ENCODE measurements around the gene PEX7.
"Not testable (repeated sequence)": the region's sequence is repeated elsewhere in the genome, so short reads cannot be mapped to it uniquely, and the experiment has no call there.

PEX7 gene

GRCh38 chr6:136864676-136865075, 42.3 kb downstream of the PEX7 start:
- Histone ChIP-seq H3K4me3 (ENCODE audit: insufficient read length, low read depth) (no peak overlapping the region), H3K9ac (ENCODE audit: insufficient read length, low read depth) (no peak overlapping the region), H3K27me3 (ENCODE audit: insufficient read depth, insufficient read length) (no peaks in the 10 kb centered on the region), H3K36me3 (ENCODE audit: insufficient read depth, insufficient read length, low read length) (no peaks in the 10 kb centered on the region), H3K9me3 (ENCODE audit: insufficient read depth, low read length) (no peaks in the 10 kb centered on the region), H3K4me1 (ENCODE audit: insufficient read depth, insufficient read length) (no peaks in the 10 kb centered on the region)
- no peak for DNase-seq (ENCODE audit: low read depth, low spot score)
- TF ChIP-seq YY1 (IDR thresholded peaks at IDR 0.05; ENCODE audit: insufficient read depth, insufficient read length) (no peak), ZNF274 (IDR thresholded peaks at IDR 0.05; ENCODE audit: low read depth, low read length) (no peak), SUZ12 (IDR thresholded peaks at IDR 0.05; ENCODE audit: extremely low read depth, insufficient read depth, insufficient read length) (no peak)

- Histone ChIP-seq H3K36me3 (ENCODE audit: insufficient read depth, insufficient read length, low read length) (peaks cover 5% of the 10 kb centered on the region), H3K9me3 (ENCODE audit: insufficient read depth, low read length) (no peaks in the 10 kb centered on the region), H3K9ac (ENCODE audit: insufficient read length, low read depth) (no peak overlapping the region), H3K4me1 (ENCODE audit: insufficient read depth, insufficient read length) (no peaks in the 10 kb centered on the region), H3K4me3 (ENCODE audit: insufficient read length, low read depth) (no peak overlapping the region), H3K27me3 (ENCODE audit: insufficient read depth, insufficient read length) (no peaks in the 10 kb centered on the region)
- no peak for DNase-seq (ENCODE audit: low read depth, low spot score)
- TF ChIP-seq YY1 (IDR thresholded peaks at IDR 0.05; ENCODE audit: insufficient read depth, insufficient read length) (no peak), SUZ12 (IDR thresholded peaks at IDR 0.05; ENCODE audit: extremely low read depth, insufficient read depth, insufficient read length) (no peak), ZNF274 (IDR thresholded peaks at IDR 0.05; ENCODE audit: low read depth, low read length) (no peak)
Observed at GRCh38 chr6:136866872-136867416, 44.6 kb downstream of the PEX7 start.

GRCh38 chr6:136869451-136869850, 47.1 kb downstream of the PEX7 start:
- Histone ChIP-seq H3K4me3 (ENCODE audit: insufficient read length, low read depth) (no peak overlapping the region), H3K27me3 (ENCODE audit: insufficient read depth, insufficient read length) (no peaks in the 10 kb centered on the region), H3K36me3 (ENCODE audit: insufficient read depth, insufficient read length, low read length) (peaks cover 9% of the 10 kb centered on the region), H3K4me1 (ENCODE audit: insufficient read depth, insufficient read length) (no peaks in the 10 kb centered on the region), H3K9me3 (ENCODE audit: insufficient read depth, low read length) (peaks cover 20% of the 10 kb centered on the region), H3K9ac (ENCODE audit: insufficient read length, low read depth) (no peak overlapping the region)
- TF ChIP-seq SUZ12 (IDR thresholded peaks at IDR 0.05; ENCODE audit: extremely low read depth, insufficient read depth, insufficient read length): no peak
- TF ChIP-seq ZNF274 (IDR thresholded peaks at IDR 0.05; ENCODE audit: low read depth, low read length): no peak
- TF ChIP-seq YY1 (IDR thresholded peaks at IDR 0.05; ENCODE audit: insufficient read depth, insufficient read length): no peak
- DNase-seq (ENCODE audit: low read depth, low spot score): no peak

DNA sequence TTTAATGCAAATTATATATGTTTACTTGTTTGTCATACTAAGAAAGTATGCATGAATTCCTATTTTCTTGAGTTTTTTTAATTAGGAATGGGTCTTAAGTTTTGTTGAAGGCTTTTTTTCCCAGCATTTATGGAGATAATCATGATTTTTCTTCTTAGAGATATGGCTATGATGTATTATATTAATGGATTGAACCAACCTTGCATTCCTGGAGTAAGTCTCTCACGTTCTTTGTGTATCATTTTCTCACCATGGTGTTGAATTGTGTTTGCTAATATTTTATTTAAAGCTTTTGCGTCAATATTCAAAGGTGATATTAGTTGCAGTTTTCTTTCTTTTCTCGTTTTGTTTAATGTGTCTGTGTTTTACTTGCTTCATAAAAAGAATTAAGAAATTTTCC, 51.4 kb downstream of the PEX7 start:
- Histone ChIP-seq H3K36me3 (ENCODE audit: insufficient read depth, insufficient read length, low read length) (peaks cover 9% of the 10 kb centered on the region), H3K9ac (ENCODE audit: insufficient read length, low read depth) (no peak overlapping the region), H3K4me3 (ENCODE audit: insufficient read length, low read depth) (no peak overlapping the region), H3K27me3 (ENCODE audit: insufficient read depth, insufficient read length) (no peaks in the 10 kb centered on the region), H3K9me3 (ENCODE audit: insufficient read depth, low read length) (peaks cover 20% of the 10 kb centered on the region), H3K4me1 (ENCODE audit: insufficient read depth, insufficient read length) (no peaks in the 10 kb centered on the region)
- DNase-seq (ENCODE audit: low read depth, low spot score): no peak
- TF ChIP-seq YY1 (IDR thresholded peaks at IDR 0.05; ENCODE audit: insufficient read depth, insufficient read length) (no peak), SUZ12 (IDR thresholded peaks at IDR 0.05; ENCODE audit: extremely low read depth, insufficient read depth, insufficient read length) (no peak), ZNF274 (IDR thresholded peaks at IDR 0.05; ENCODE audit: low read depth, low read length) (no peak)

- H3K4me3 ChIP-seq (ENCODE audit: insufficient read length, low read depth); DNase-seq (ENCODE audit: low read depth, low spot score); H3K36me3 ChIP-seq (ENCODE audit: insufficient read depth, insufficient read length, low read length); H3K4me1 ChIP-seq (ENCODE audit: insufficient read depth, insufficient read length); H3K27me3 ChIP-seq (ENCODE audit: insufficient read depth, insufficient read length); H3K9ac ChIP-seq (ENCODE audit: insufficient read length, low read depth): not testable (repeated sequence)
- H3K9me3 ChIP-seq (ENCODE audit: insufficient read depth, low read length): peaks cover 20% of the 10 kb centered on the region
Observed at GRCh38 chr6:136876469-136876868, 54.1 kb downstream of the PEX7 start.

DNA sequence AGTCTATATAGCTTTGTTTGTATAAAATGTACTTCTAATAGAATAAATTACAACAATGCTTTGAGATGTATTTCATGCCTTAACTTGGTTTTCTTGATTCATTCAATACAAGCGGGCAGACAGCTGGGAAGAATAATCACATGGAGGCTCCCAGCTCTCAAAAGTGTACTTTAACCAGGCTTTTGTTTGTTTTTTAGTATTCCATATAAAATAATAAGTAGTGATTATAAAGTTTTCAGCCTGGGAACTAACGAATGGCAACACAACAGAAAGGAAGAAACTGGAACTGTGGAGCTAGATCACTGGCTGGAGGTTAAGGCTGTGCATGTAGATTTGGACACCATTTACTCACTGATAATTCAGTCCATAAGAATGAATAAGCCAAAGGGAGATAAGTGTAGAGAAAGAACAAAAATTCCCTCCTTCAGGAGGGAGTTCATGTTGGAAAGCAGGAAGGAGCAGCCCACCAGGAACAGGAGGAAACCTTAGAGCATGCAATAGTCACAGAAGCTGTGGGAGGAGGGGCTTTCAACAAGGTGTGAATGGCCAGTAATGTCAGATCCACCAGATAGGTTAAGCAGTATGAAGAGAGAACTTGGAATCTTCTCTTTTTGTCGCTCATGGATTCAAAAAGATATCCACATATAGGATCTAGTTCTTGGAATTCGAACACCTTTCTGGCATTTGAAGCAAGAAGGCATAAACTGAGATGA, 58.5 kb downstream of the PEX7 start:
- Histone ChIP-seq H3K4me3 (ENCODE audit: insufficient read length, low read depth) (no peak overlapping the region), H3K9ac (ENCODE audit: insufficient read length, low read depth) (no peak overlapping the region), H3K9me3 (ENCODE audit: insufficient read depth, low read length) (no peaks in the 10 kb centered on the region), H3K4me1 (ENCODE audit: insufficient read depth, insufficient read length) (no peaks in the 10 kb centered on the region), H3K36me3 (ENCODE audit: insufficient read depth, insufficient read length, low read length) (no peaks in the 10 kb centered on the region), H3K27me3 (ENCODE audit: insufficient read depth, insufficient read length) (no peaks in the 10 kb centered on the region)
- no peak for DNase-seq (ENCODE audit: low read depth, low spot score)
- TF ChIP-seq YY1 (IDR thresholded peaks at IDR 0.05; ENCODE audit: insufficient read depth, insufficient read length): no peak
- no peak for TF ChIP-seq SUZ12 (IDR thresholded peaks at IDR 0.05; ENCODE audit: extremely low read depth, insufficient read depth, insufficient read length)
- no peak for TF ChIP-seq ZNF274 (IDR thresholded peaks at IDR 0.05; ENCODE audit: low read depth, low read length)

DNA sequence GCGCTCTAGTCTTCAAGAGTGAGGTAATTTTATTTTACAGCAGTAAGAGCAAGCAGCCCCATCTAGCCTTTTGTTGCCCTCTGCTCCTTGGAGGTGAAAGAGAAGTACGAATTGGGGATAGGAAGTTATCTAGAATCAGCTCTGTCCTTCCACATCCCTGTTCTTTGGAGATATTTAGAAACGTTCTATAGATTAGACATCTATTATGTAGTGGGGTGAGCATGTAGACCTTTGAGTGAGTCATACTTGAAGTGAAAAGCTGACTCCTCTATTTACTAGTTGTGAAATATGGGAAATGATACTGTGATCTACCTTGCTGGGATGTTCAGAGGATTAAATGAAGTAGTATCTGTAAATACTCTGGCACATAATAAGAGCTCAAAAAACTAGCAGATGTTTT, 63.7 kb downstream of the PEX7 start:
- Histone ChIP-seq H3K9ac (ENCODE audit: insufficient read length, low read depth) (no peak overlapping the region), H3K4me3 (ENCODE audit: insufficient read length, low read depth) (no peak overlapping the region), H3K9me3 (ENCODE audit: insufficient read depth, low read length) (no peaks in the 10 kb centered on the region), H3K36me3 (ENCODE audit: insufficient read depth, insufficient read length, low read length) (no peaks in the 10 kb centered on the region), H3K27me3 (ENCODE audit: insufficient read depth, insufficient read length) (no peaks in the 10 kb centered on the region), H3K4me1 (ENCODE audit: insufficient read depth, insufficient read length) (no peaks in the 10 kb centered on the region)
- no peak for DNase-seq (ENCODE audit: low read depth, low spot score)
- TF ChIP-seq SUZ12 (IDR thresholded peaks at IDR 0.05; ENCODE audit: extremely low read depth, insufficient read depth, insufficient read length) (no peak), YY1 (IDR thresholded peaks at IDR 0.05; ENCODE audit: insufficient read depth, insufficient read length) (no peak), ZNF274 (IDR thresholded peaks at IDR 0.05; ENCODE audit: low read depth, low read length) (no peak)

Measured in NT2/D1 (cell line).